HL-60 (cell line): Measurements from ENCODE around the gene BANP.

Source experiments
- DNase-seq, 2 experiments: peaks; one replicate each; pipeline ENCODE4 v3.0.0-alpha.2; 2010 to 2020; ENCODE audit warnings: low read depth in 1 of 2, low spot score in 1 of 2
- H3K27ac ChIP-seq: fragments of 250-450 bp; sonication (Bioruptor Pico); replicated peaks from 2 replicates; pipeline ENCODE4 v1.5.1; 2020; ENCODE audit warnings: mild to moderate bottlenecking, moderate library complexity
- H3K27me3 ChIP-seq: fragments of 250-450 bp; sonication (Bioruptor Pico); 2 replicates; pipeline ENCODE4 v1.5.1; 2021; ENCODE audit warnings: mild to moderate bottlenecking, moderate library complexity; ENCODE audit not compliant: insufficient read depth, poor library complexity, severe bottlenecking
- H3K4me3 ChIP-seq: replicated peaks from 2 replicates; pipeline ENCODE4 v1.5.1; 2011; ENCODE audit warnings: mild to moderate bottlenecking, control low read depth, low read length; ENCODE audit not compliant: insufficient read depth
- CTCF ChIP-seq: IDR thresholded peaks from one replicate; pipeline ENCODE4 v1.5.1; 2011; ENCODE audit warnings: low read length, control low read depth, inconsistent platforms; ENCODE audit not compliant: insufficient read depth
- GABPA ChIP-seq: IDR thresholded peaks from 2 replicates; pipeline ENCODE4 v1.6.1; 2012; ENCODE audit warnings: low read depth
- POLR2AphosphoS5 ChIP-seq: IDR thresholded peaks from 2 replicates; pipeline ENCODE4 v1.6.1; 2012; ENCODE audit warnings: low read depth
- REST ChIP-seq: IDR thresholded peaks from 2 replicates; pipeline ENCODE4 v1.6.1; 2012; ENCODE audit warnings: low read depth; ENCODE audit not compliant: insufficient replicate concordance
- SPI1 ChIP-seq: IDR thresholded peaks from 2 replicates; pipeline ENCODE4 v1.6.1; 2012; ENCODE audit warnings: low read depth, mild to moderate bottlenecking, borderline replicate concordance

Gene BANP

GRCh38 chr16:88070989-88071625 lies 119.9 kb downstream of the BANP start:
- Histone ChIP-seq H3K27ac (no peak overlapping the region), H3K4me3 (no peak overlapping the region), H3K27me3 (no peaks in the 10 kb centered on the region)
- no peak for DNase-seq
- TF ChIP-seq POLR2AphosphoS5 (no peak), CTCF (no peak), GABPA (no peak), SPI1 (no peak), REST (no peak)

GRCh38 chr16:88071908-88072307 lies 120.7 kb downstream of the BANP start:
- DNase-seq, result no peak
- H3K27ac ChIP-seq, result no peak overlapping the region
- no peak for TF ChIP-seq POLR2AphosphoS5
- TF ChIP-seq GABPA, result no peak
- TF ChIP-seq SPI1, result no peak
- TF ChIP-seq CTCF, result no peak
- no peak for TF ChIP-seq REST

GRCh38 chr16:88072571-88073001 lies 121.4 kb downstream of the BANP start:
- no peaks in the 10 kb centered on the region for H3K27me3 ChIP-seq
- DNase-seq, result no peak
- H3K27ac ChIP-seq, result no peak overlapping the region
- no peak overlapping the region for H3K4me3 ChIP-seq
- TF ChIP-seq POLR2AphosphoS5 (no peak), REST (no peak), CTCF (no peak)

More at GRCh38 chr16:88071908-88072307, 120.7 kb downstream of the BANP start:
- Histone ChIP-seq H3K4me3 (no peak overlapping the region), H3K27me3 (no peaks in the 10 kb centered on the region)
